GM11168 (cell line): ENCODE measurements around the gene FAM229B.

ENCODE experiments used
- in situ Hi-C: fragments of 300-500 bp; cut with MboI; formaldehyde crosslinking; loops from one replicate; pipeline ENCODE4 v1.12.0; 2022; ENCODE audit warnings: low sequenced_read_pairs; ENCODE audit not compliant: unreplicated experiment

Gene FAM229B

GRCh38 chr6:112123982-112124381 is 36.6 kb downstream of the FAM229B start:
- in situ Hi-C loops: no loop called here

GRCh38 chr6:112128208-112128607 is 40.8 kb downstream of the FAM229B start:
- in situ Hi-C loops: no loop called here

- in situ Hi-C loops: no loop called here
Measured at GRCh38 chr6:112130878-112131277, 43.5 kb downstream of the FAM229B start.

GRCh38 chr6:112139052-112139451 is 51.7 kb downstream of the FAM229B start:
- in situ Hi-C loops: no loop called here

GRCh38 chr6:112141707-112142106 is 54.3 kb downstream of the FAM229B start:
- in situ Hi-C loops: no loop called here

GRCh38 chr6:112144145-112144926 is 56.9 kb downstream of the FAM229B start:
- in situ Hi-C loops: no loop called here

GRCh38 chr6:112145080-112145573 is 57.7 kb downstream of the FAM229B start:
- in situ Hi-C loops: no loop called here

- in situ Hi-C loops: no loop called here
Measured at GRCh38 chr6:112148103-112148502, 60.7 kb downstream of the FAM229B start.

GRCh38 chr6:112149236-112149635 is 61.8 kb downstream of the FAM229B start:
- in situ Hi-C loops: no loop called here

GRCh38 chr6:112149719-112150263 is 62.4 kb downstream of the FAM229B start:
- in situ Hi-C loops: no loop called here

GRCh38 chr6:112150363-112150762 is 63.0 kb downstream of the FAM229B start:
- in situ Hi-C loops: no loop called here
